Hepatocyte (in vitro differentiated cells): ENCODE measurements around the gene ZAP70.

Experiments
- EZH2 ChIP-seq: fragments of 200-600 bp; sonication (generic); IDR thresholded peaks from 2 replicates; pipeline ENCODE4 v1.6.1; 2016; ENCODE audit warnings: antibody characterized with exemption, mild to moderate bottlenecking, borderline replicate concordance
- EZH2phosphoT487 ChIP-seq: fragments of 200-600 bp; sonication (generic); IDR thresholded peaks from one replicate; pipeline ENCODE4 v1.6.1; 2018; ENCODE audit warnings: antibody characterized with exemption, mild to moderate bottlenecking, low read depth, moderate library complexity; ENCODE audit not compliant: unreplicated experiment, severe bottlenecking
- TF ChIP-seq, protein P1 (sequence below): fragments of 200-600 bp; sonication (generic); IDR thresholded peaks from 2 replicates; pipeline ENCODE4 v1.5.1; 2016; ENCODE audit warnings: antibody characterized with exemption, mild to moderate bottlenecking; ENCODE audit not compliant: poor library complexity

GRCh38 chr2:97701186-97701585 lies 12.2 kb upstream of the ZAP70 start:
- TF ChIP-seq, protein P1, sequence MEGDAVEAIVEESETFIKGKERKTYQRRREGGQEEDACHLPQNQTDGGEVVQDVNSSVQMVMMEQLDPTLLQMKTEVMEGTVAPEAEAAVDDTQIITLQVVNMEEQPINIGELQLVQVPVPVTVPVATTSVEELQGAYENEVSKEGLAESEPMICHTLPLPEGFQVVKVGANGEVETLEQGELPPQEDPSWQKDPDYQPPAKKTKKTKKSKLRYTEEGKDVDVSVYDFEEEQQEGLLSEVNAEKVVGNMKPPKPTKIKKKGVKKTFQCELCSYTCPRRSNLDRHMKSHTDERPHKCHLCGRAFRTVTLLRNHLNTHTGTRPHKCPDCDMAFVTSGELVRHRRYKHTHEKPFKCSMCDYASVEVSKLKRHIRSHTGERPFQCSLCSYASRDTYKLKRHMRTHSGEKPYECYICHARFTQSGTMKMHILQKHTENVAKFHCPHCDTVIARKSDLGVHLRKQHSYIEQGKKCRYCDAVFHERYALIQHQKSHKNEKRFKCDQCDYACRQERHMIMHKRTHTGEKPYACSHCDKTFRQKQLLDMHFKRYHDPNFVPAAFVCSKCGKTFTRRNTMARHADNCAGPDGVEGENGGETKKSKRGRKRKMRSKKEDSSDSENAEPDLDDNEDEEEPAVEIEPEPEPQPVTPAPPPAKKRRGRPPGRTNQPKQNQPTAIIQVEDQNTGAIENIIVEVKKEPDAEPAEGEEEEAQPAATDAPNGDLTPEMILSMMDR: no peak
- TF ChIP-seq EZH2phosphoT487 (no peak), EZH2 (no peak)
